Choroid plexus epithelial cell (primary cell): ENCODE results near the gene GNA15.

Experiments
- DNase-seq: peaks from one replicate; pipeline ENCODE4 v3.0.0-alpha.2; 2010; ENCODE audit warnings: low read depth
- H3K4me3 ChIP-seq: 2 replicates; pipeline ENCODE4 v1.5.1; 2011; ENCODE audit warnings: low read depth, mild to moderate bottlenecking, control low read depth, low read length, moderate library complexity
- TF ChIP-seq, protein P1 (sequence below): conservative IDR thresholded peaks from 2 replicates; pipeline ENCODE4 v1.5.1; 2011; ENCODE audit warnings: low read depth, mild to moderate bottlenecking, control low read depth, inconsistent platforms, low read length, moderate library complexity

GNA15 gene

DNA sequence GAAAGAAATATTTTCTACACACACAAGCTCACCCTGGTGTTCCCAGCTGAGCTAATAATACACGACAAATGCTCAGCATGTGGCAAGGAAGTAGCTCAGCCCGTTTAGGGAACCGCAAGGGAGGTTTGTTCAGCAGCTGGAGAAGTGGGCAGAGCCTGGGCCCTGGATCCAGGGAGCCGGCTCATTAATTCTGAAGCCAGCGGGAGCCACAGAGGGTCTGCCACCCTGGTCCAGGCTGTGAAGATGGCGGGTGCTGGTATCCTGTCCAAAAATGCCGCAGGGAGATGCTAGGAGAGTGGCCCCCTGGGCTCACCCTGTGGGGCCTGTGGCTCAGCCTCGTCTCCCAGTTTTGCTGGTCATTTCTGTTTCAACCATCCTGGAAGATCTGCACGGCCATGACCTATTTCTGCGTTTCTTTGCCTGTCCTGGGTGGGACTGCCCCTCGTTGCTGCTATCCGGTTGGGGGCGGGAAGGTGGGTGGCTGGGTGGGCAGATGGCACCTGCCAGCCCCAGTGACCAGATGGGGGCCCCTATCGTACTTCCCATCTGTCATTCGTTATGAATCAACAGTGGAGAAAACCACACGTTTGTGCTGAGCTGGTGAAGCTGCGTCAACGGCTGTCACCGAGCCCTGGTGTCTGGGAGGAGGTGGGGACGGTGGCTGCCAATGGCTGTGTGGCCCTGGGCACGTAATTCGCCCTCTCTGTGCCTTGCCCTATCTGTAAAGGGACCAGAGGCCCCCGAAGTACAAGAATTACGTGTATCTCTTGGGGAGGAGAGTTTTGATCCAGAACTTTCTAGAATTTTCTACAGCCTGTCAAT is 2.7 kb upstream of the GNA15 start:
- TF ChIP-seq, protein P1, sequence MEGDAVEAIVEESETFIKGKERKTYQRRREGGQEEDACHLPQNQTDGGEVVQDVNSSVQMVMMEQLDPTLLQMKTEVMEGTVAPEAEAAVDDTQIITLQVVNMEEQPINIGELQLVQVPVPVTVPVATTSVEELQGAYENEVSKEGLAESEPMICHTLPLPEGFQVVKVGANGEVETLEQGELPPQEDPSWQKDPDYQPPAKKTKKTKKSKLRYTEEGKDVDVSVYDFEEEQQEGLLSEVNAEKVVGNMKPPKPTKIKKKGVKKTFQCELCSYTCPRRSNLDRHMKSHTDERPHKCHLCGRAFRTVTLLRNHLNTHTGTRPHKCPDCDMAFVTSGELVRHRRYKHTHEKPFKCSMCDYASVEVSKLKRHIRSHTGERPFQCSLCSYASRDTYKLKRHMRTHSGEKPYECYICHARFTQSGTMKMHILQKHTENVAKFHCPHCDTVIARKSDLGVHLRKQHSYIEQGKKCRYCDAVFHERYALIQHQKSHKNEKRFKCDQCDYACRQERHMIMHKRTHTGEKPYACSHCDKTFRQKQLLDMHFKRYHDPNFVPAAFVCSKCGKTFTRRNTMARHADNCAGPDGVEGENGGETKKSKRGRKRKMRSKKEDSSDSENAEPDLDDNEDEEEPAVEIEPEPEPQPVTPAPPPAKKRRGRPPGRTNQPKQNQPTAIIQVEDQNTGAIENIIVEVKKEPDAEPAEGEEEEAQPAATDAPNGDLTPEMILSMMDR: no peak
- DNase-seq: peak; percentile 85
- no peak overlapping the region for H3K4me3 ChIP-seq

DNA sequence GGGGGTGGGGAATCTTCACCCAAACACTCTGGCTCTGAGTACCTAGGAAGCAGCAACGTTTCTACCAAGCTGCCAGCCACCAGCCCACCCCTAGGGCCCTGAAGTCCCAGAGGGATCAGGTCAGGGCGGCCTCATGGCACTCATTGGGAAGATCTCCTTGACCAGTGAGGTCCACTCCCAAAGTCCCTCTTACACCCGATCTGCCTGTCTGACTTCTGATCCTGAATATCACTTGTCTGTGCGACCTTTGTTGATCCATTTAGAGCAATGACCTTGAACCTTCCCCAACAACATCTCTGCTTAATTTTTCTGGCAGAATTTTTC is 2.1 kb upstream of the GNA15 start:
- DNase-seq: no peak
- TF ChIP-seq, protein P1: no peak
- H3K4me3 ChIP-seq: no peak overlapping the region

DNA sequence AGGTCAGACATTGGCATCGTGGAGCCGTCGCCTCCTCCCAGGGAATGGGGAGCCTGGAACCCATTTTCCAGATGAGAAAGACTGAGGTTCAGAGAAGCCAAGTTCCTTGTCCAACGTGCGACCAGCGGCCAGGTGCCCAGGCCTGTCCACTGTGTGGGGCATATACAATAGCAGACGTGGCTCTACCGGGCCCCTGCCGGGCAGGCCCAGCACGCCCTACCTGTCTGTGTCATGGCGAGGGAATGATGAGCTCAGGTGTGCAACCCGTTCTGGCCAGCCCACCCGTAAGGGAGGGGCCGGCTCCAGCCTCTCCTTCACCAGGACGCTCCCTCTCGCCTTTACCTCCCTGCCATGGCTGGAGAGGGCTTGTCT is 837 bp downstream of the GNA15 start:
- DNase-seq: no peak
- H3K4me3 ChIP-seq: no peak overlapping the region
- TF ChIP-seq, protein P1: no peak

DNA sequence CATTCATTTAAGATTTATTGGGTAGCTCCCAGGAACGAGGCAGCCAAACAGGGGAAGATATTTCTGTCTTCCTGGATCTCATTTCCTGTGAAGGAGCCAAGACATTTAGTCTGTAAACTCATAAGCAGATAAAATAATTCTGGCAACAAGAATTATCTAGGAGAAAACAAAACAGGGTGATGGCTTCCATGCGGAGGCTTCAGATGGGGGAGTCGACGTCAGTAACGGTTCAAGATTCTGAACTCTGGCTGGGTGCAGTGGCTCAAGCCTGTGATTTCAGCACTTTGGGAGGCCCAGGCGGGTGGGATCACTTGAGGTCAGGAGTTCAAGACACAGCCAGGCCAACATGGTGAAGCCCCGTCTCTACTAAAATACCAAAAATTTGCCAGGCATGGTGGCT is 1.3 kb downstream of the GNA15 start:
- peak; percentile 20 for DNase-seq
- H3K4me3 ChIP-seq: no peak overlapping the region
- TF ChIP-seq, protein P1: no peak

DNA sequence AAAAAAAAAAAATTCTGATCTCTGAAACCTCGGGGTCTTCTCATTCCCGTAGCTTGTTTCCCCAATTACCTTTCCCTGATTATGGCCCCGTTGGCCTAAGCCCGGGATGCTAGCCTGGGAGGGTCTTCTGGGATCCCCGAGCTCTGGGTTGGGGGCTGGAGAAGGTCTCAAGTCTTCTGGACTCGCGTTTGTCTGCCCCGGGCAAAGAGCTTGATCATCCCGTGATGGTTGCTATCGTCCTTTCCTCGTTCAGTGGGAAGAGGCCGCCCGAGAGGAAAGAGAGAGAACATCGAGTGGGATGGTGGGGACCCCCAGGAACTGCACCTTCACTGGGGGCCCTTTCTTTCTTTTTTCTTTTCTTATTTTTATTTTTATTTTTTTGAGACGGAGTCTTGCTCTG is 2.4 kb downstream of the GNA15 start:
- DNase-seq: no peak
- TF ChIP-seq, protein P1: no peak
- no peak overlapping the region for H3K4me3 ChIP-seq

DNA sequence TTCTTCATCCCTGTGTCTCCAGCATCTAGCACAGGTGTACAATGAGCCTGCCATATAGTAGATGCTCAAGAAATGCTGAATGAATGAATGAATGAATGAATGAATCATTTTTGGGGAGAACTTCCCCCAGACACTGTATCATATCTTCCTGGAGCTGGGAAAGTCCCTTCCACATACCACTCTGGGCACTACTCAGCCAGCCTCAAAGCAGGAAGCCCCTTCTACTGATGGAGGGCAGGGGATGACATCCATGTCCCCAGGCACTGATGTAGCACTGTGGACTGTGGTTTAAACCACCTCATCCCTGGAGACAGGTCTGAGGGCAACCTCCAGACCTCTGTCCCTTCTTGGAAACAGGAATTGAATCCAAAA is 4.8 kb downstream of the GNA15 start:
- no peak for DNase-seq

DNA sequence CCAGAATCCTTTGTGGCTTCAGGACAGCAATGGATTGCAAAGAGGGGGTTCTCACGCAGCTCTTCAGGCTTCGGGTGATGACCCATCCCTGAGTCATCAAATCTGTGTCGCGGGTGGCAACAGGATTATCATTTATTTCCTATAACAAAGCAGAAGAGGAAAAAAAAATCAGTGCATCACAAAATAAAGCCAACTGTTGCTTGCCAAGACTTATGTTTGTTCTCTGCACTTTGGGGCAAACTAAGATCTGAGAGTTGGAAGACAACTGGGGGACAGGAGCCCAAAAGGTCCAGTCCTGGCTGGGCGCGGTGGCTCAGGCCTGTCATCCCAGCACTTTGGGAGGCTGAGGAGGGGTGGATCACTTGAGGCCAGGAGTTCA is 6.4 kb downstream of the GNA15 start:
- TF ChIP-seq, protein P1: no peak
- H3K4me3 ChIP-seq: no peak overlapping the region
- no peak for DNase-seq

More for the DNA sequence above, 4.8 kb downstream of the GNA15 start:
- H3K4me3 ChIP-seq: no peak overlapping the region
- TF ChIP-seq, protein P1: no peak
